Activated CD8-positive, alpha-beta T cell treated with anti-CD3 and anti-CD28 coated beads for 36 hours (primary cell): ENCODE results near the gene SPPL2B. TPM values are rescaled to one million over a fixed set of nuclear protein-coding genes. Genes with fewer than 3 reads are reported as not detected.

Source experiments
- ATAC-seq: fragments of 200-7000 bp; cut with Tn5 transposase; one replicate; pipeline ENCODE4 v1.10.0; 2021; ENCODE audit warnings: mild to moderate bottlenecking, moderate library complexity
- CTCF ChIA-PET: fragments of 350-600 bp; sonication (Branson Sonifier 250); formaldehyde crosslinking; loops from one replicate; lab custom pipeline; 2021; ENCODE audit warnings: antibody characterized with exemption; lab: Charles Lee
- POLR2A ChIA-PET: fragments of 350-600 bp; sonication (Branson Sonifier 250); formaldehyde crosslinking; loops from one replicate; lab custom pipeline; 2021; ENCODE audit warnings: antibody characterized with exemption; lab: Charles Lee
- DNase-seq: peaks from one replicate; pipeline ENCODE4 v3.0.0-alpha.2; 2020
- H3K27ac Mint-ChIP-seq: one replicate; pipeline ENCODE4 v1.8.0; 2021; ENCODE audit warnings: mild to moderate bottlenecking, mixed read lengths
- H3K27me3 Mint-ChIP-seq: one replicate; pipeline ENCODE4 v1.8.0; 2021; ENCODE audit warnings: mixed read lengths
- H3K36me3 Mint-ChIP-seq: one replicate; pipeline ENCODE4 v1.8.0; 2021; ENCODE audit warnings: low read depth, mixed read lengths
- H3K4me1 Mint-ChIP-seq: one replicate; pipeline ENCODE4 v1.8.0; 2021; ENCODE audit warnings: low read depth, mixed read lengths
- H3K4me3 Mint-ChIP-seq: one replicate; pipeline ENCODE4 v1.8.0; 2021; ENCODE audit warnings: mild to moderate bottlenecking, moderate library complexity, mixed read lengths
- H3K9me3 Mint-ChIP-seq: one replicate; pipeline ENCODE4 v1.8.0; 2021; ENCODE audit warnings: mixed read lengths
- intact Hi-C: fragments of 100-400 bp; cut with micrococcal nuclease; formaldehyde crosslinking; loops from one replicate; pipeline ENCODE4 v1.10.0; 2022
- total RNA-seq, 2 experiments: library from RNA; stranded (reverse); gene quantifications; one replicate each; pipeline ENCODE4 v1.2.3, GENCODE V29; 2021
- TF ChIP-seq, protein P1 (sequence below): fragments of 200-600 bp; IDR thresholded peaks from one replicate; pipeline ENCODE4 v1.8.0; 2022; ENCODE audit warnings: antibody characterized with exemption, mild to moderate bottlenecking

SPPL2B gene
- total RNA-seq, 2 experiments from 2014 or later = 52.8 to 54.3 TPM

DNA sequence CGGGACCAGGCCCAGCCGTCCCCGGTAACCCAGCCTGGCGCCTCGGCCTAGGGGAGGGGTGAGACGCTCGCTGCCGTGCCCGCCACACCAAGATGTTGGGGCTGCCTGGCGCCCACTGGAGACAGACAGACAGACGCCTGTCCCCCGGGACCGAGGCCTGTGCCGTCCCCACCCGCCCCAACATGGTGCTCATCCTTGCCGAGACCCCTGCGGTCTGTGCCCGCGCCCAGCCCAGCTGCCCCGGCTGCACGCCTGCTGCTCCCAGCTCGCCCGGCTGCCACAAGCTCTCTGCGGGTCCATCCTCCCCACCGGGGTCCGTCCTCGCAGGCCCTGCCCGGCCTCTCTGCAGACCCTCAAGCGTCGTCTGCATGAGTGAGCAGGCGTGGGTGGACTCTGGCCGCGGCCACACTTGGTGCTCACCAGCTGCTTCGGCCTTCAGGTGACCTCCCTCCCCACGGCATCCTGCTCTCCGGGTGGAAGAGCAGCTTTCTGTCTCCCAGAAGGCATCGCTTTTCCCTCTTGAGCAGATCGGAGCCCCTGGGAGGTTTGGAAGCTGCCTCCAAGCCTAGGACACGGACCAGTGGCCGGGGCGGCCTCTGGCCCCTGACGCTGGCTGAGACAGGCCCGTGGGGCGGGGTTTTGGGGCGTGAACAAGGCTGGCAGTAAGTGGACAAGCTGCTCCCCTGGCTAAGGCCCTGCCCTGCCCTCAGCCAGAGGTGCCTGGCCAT is 24.8 kb downstream of the SPPL2B start:
- Mint-ChIP-seq H3K4me1 (no peaks in the 10 kb centered on the region), H3K36me3 (no peaks in the 10 kb centered on the region), H3K9me3 (no peaks in the 10 kb centered on the region), H3K27me3 (no peaks in the 10 kb centered on the region), H3K4me3 (no peak overlapping the region), H3K27ac (no peak overlapping the region)
- intact Hi-C loops = no loop called here
- POLR2A ChIA-PET = no interaction called here
- ATAC-seq (no peak), DNase-seq (no peak)
- CTCF ChIA-PET = no interaction called here
- TF ChIP-seq, protein P1, sequence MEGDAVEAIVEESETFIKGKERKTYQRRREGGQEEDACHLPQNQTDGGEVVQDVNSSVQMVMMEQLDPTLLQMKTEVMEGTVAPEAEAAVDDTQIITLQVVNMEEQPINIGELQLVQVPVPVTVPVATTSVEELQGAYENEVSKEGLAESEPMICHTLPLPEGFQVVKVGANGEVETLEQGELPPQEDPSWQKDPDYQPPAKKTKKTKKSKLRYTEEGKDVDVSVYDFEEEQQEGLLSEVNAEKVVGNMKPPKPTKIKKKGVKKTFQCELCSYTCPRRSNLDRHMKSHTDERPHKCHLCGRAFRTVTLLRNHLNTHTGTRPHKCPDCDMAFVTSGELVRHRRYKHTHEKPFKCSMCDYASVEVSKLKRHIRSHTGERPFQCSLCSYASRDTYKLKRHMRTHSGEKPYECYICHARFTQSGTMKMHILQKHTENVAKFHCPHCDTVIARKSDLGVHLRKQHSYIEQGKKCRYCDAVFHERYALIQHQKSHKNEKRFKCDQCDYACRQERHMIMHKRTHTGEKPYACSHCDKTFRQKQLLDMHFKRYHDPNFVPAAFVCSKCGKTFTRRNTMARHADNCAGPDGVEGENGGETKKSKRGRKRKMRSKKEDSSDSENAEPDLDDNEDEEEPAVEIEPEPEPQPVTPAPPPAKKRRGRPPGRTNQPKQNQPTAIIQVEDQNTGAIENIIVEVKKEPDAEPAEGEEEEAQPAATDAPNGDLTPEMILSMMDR = no peak

DNA sequence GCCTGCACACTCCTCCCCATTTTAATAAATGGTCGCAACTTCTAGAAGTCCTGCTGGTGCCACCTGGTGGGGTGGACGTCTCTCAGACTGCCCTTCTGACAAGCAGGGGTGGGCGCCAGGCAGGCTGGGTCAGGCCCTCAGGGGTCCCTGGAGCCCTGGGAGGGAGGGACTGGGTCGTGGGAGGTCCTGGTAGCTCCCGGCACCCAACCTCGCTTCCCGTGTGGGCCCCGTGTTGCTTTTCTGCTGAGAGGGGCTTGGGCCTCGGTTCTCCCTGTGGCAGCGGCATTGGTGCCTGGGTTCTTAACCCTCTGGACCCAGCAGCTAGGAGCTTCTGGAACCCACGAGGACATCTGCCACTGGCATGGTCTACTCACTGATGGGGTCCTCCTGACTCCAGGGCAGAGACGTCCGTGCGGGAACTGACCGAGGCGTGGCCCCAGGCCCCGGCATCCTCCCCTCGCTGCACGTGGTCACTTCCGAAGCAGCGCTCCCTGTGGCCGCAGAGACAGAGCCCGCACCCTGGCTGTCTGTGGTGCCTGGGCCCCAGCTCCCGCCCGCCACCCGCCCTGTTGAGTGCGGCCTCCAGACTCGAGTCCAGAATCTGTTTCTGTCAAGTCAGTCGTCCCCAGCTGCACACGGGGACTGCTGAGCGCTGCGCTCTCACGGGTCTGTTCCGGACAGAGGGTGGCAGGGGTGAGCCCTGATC is 25.6 kb downstream of the SPPL2B start:
- intact Hi-C loops = no loop called here
- ATAC-seq (no peak), DNase-seq (no peak)
- Mint-ChIP-seq H3K36me3 (no peaks in the 10 kb centered on the region), H3K27me3 (no peaks in the 10 kb centered on the region), H3K9me3 (no peaks in the 10 kb centered on the region), H3K4me3 (no peak overlapping the region), H3K27ac (no peak overlapping the region), H3K4me1 (no peaks in the 10 kb centered on the region)
- POLR2A ChIA-PET = no interaction called here
- CTCF ChIA-PET = no interaction called here
- TF ChIP-seq, protein P1 = no peak

DNA sequence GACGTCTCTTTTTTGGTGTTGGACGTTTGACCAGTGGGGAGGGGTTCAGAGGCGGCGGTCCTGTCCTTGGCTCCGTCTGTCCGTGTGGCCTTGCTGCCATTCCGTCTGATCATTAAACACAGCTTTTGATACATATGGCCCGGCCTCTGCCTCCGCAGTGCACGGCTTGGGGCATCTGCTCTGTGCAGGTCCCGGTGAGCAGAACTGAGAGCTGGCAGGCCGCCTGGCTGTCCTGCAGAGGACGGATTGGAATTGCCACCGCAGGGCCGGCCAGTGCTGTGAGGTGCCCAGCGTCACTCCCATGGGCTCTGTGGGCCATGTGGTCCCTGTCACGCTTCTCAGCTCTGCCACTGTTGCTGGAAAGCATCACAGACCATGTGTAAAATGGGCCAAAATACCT is 26.2 kb downstream of the SPPL2B start:
- no peak for DNase-seq
- ATAC-seq = no peak
- Mint-ChIP-seq H3K9me3 (no peaks in the 10 kb centered on the region), H3K4me1 (no peaks in the 10 kb centered on the region), H3K27ac (no peak overlapping the region), H3K4me3 (no peak overlapping the region), H3K27me3 (no peaks in the 10 kb centered on the region), H3K36me3 (no peaks in the 10 kb centered on the region)
- TF ChIP-seq, protein P1 = no peak
- CTCF ChIA-PET = no interaction called here
- intact Hi-C loops = no loop called here
- POLR2A ChIA-PET = no interaction called here

DNA sequence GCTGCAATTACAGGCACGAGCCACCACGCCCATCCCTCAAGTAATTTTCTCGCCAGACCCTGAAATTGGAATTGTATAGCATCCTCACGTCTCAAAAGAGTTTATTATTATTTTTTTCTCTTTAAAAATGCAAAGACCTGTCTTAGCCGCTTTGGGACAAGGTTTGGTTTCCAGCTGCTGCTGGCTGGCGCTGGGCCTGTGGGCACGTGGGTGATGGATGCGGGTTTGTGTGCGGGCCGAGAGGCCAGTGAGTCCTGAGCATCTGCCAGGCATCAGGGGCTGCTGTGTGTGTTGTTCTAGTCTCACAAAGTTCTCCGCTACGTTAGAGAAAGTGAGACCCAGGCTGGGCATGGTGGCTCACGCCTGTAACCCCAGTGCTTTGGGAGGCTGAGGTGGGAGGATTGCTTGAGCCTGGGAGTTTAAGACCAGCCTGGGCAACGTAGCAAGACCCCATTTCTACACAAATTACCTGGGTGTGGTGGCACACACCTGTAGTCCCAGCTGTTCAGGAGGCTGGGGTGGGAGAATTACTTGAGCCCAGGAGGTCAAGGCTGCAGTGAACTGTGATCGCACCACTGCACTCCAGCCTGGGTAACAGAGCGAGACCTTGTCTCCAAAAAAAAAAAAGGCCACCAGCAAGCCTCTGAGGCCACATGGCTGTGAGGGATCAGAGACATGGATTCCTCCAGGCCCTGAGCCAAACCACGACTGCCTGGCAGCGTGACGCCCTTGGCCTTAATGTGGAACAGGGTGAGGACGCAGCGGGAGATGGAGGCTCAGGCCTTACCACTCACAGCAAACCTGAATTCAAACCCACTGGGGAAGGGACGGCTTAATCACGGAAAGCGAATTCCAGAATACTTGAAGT is 26.9 kb downstream of the SPPL2B start:
- CTCF ChIA-PET = no interaction called here
- ATAC-seq (no peak), DNase-seq (no peak)
- intact Hi-C loops = no loop called here
- no peak overlapping the region for H3K27ac Mint-ChIP-seq
- POLR2A ChIA-PET = interaction anchor here (1.2 kb wide), 1 partner anchor 38 kb away, joined by 4 read pairs; no protein-coding TSS in a partner anchor
- TF ChIP-seq, protein P1 = no peak
- no peaks in the 10 kb centered on the region for H3K36me3 Mint-ChIP-seq
- peaks cover 1% of the 10 kb centered on the region for H3K4me1 Mint-ChIP-seq
- H3K4me3 Mint-ChIP-seq = no peak overlapping the region
- H3K27me3 Mint-ChIP-seq = peaks cover 2% of the 10 kb centered on the region
- no peaks in the 10 kb centered on the region for H3K9me3 Mint-ChIP-seq
